ENCODE results near the gene TMEM163.

- TF ChIP-seq, protein P1, sequence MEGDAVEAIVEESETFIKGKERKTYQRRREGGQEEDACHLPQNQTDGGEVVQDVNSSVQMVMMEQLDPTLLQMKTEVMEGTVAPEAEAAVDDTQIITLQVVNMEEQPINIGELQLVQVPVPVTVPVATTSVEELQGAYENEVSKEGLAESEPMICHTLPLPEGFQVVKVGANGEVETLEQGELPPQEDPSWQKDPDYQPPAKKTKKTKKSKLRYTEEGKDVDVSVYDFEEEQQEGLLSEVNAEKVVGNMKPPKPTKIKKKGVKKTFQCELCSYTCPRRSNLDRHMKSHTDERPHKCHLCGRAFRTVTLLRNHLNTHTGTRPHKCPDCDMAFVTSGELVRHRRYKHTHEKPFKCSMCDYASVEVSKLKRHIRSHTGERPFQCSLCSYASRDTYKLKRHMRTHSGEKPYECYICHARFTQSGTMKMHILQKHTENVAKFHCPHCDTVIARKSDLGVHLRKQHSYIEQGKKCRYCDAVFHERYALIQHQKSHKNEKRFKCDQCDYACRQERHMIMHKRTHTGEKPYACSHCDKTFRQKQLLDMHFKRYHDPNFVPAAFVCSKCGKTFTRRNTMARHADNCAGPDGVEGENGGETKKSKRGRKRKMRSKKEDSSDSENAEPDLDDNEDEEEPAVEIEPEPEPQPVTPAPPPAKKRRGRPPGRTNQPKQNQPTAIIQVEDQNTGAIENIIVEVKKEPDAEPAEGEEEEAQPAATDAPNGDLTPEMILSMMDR (IDR thresholded peaks at IDR 0.05): no peak
- TF ChIP-seq POLR2A (IDR thresholded peaks at IDR 0.05): no peak
Observed at GRCh38 chr2:134694411-134694810, 24.4 kb downstream of the TMEM163 start.
